Ascending aorta (tissue), 2 donors: ENCODE measurements around the gene CAMK2D. TPM values are rescaled to one million over a fixed set of nuclear protein-coding genes. Genes with fewer than 3 reads are reported as not detected.

Experiments
- DNase-seq, 2 donors: peaks; one replicate each; pipeline ENCODE4 v3.0.0-alpha.2; 2019; ENCODE audit warnings: low spot score in 2 of 2
- H3K27ac ChIP-seq, 2 donors: fragments of 200-600 bp; sonication (generic); one replicate each; pipeline ENCODE4 v1.5.1; 2016 to 2017; ENCODE audit warnings: mild to moderate bottlenecking in 1 of 2
- H3K27me3 ChIP-seq: fragments of 200-600 bp; sonication (generic); one replicate; pipeline ENCODE4 v1.5.1; 2017
- H3K36me3 ChIP-seq, 2 donors: fragments of 200-600 bp; sonication (generic); one replicate each; pipeline ENCODE4 v1.5.1; 2016
- H3K4me1 ChIP-seq, 2 donors: fragments of 200-600 bp; sonication (generic); one replicate each; pipeline ENCODE4 v1.5.1; 2016 to 2017; ENCODE audit warnings: mild to moderate bottlenecking in 1 of 2
- H3K4me3 ChIP-seq, 2 donors: fragments of 200-600 bp; sonication (generic); one replicate each; pipeline ENCODE4 v1.5.1; 2016 to 2017; ENCODE audit warnings: mild to moderate bottlenecking in 1 of 2
- H3K9me3 ChIP-seq, 2 donors: fragments of 200-600 bp; sonication (generic); one replicate each; pipeline ENCODE4 v1.5.1; 2016
- CTCF ChIP-seq, 3 experiments: fragments of 200-600 bp in 2 of 3; fragments of 450-650 bp in 1 of 3; sonication (generic) in 2 of 3; IDR thresholded peaks; one replicate each; pipeline ENCODE4 v1.5.1; 2016 to 2019; ENCODE audit warnings: antibody characterized with exemption in 3 of 3, mild to moderate bottlenecking in 1 of 3, moderate library complexity in 1 of 3
- intact Hi-C: fragments of 100-400 bp; cut with DNase I; formaldehyde crosslinking; loops from one replicate; pipeline ENCODE4 v1.15.1; 2023
- total RNA-seq: library from RNA; depleted of rRNA; stranded (reverse); fragments of >200 nt; gene quantifications from one replicate; pipeline ENCODE4 v1.1.0, GENCODE V29; 2016

Gene CAMK2D
- total RNA-seq, 1 donor from 2014 or later = 23.8 TPM

- intact Hi-C loops = loop anchor here (5.0 to 10.0 kb wide), 2 partner anchors 102 to 289 kb away; no protein-coding TSS in a partner anchor
- Histone ChIP-seq H3K36me3 (no peaks in the 10 kb centered on the region), H3K27ac (no peak overlapping the region), H3K4me3 (no peak overlapping the region), H3K27me3 (no peaks in the 10 kb centered on the region), H3K9me3 (no peaks in the 10 kb centered on the region), H3K4me1 (peaks cover 4% of the 10 kb centered on the region in 2 donors)
- TF ChIP-seq CTCF (IDR thresholded peaks at IDR 0.05) = no peak
- no peak for DNase-seq
Observed at GRCh38 chr4:113783289-113783688, 21.8 kb upstream of the CAMK2D start.

GRCh38 chr4:113781439-113782040 is 20.0 kb upstream of the CAMK2D start:
- H3K27ac ChIP-seq = no peak overlapping the region
- TF ChIP-seq CTCF (IDR thresholded peaks at IDR 0.05) = peak; percentile 28 to 65 (median 59)
- H3K9me3 ChIP-seq = no peaks in the 10 kb centered on the region
- H3K36me3 ChIP-seq = no peaks in the 10 kb centered on the region
- intact Hi-C loops = loop anchor here (5.0 to 10.0 kb wide), 2 partner anchors 103 to 291 kb away; no protein-coding TSS in a partner anchor
- H3K4me1 ChIP-seq = peaks cover 4% of the 10 kb centered on the region in 2 donors
- H3K4me3 ChIP-seq = no peak overlapping the region
- no peak for DNase-seq
- H3K27me3 ChIP-seq = no peaks in the 10 kb centered on the region

DNA sequence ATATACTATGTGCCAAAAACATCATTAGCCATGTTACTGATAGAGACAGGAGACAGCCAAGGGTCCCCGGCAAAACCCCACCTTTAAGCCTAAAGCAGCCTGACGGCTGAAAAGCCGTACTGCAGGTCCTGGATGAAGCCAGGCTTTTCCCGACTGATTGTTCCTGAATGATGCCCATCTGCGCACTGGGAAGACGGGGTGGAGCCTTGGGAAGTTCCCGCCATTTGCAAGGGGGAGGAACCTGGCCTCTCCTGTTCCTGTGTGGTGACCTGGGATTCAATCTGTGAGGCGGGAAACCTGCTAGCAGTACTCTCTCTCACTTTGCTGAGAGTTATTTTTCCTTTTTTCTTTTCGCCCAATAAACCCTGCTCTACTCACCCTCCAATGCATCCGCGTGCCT is 15.1 kb upstream of the CAMK2D start:
- H3K27me3 ChIP-seq = no peaks in the 10 kb centered on the region
- no peak for TF ChIP-seq CTCF (IDR thresholded peaks at IDR 0.05)
- DNase-seq = no peak
- no peaks in the 10 kb centered on the region for H3K36me3 ChIP-seq
- H3K4me1 ChIP-seq = no peaks in the 10 kb centered on the region
- H3K4me3 ChIP-seq = no peak overlapping the region
- intact Hi-C loops = loop anchor here (5.0 kb wide), 1 partner anchor 601 kb away; no protein-coding TSS in a partner anchor
- H3K27ac ChIP-seq = no peak overlapping the region
- H3K9me3 ChIP-seq = no peaks in the 10 kb centered on the region

GRCh38 chr4:113776016-113776415 is 14.5 kb upstream of the CAMK2D start:
- H3K36me3 ChIP-seq = no peaks in the 10 kb centered on the region
- no peak for TF ChIP-seq CTCF (IDR thresholded peaks at IDR 0.05)
- no peak overlapping the region for H3K4me3 ChIP-seq
- intact Hi-C loops = loop anchor here (5.0 kb wide), 1 partner anchor 601 kb away; no protein-coding TSS in a partner anchor
- DNase-seq = no peak
- no peaks in the 10 kb centered on the region for H3K4me1 ChIP-seq
- H3K27me3 ChIP-seq = no peaks in the 10 kb centered on the region
- no peaks in the 10 kb centered on the region for H3K9me3 ChIP-seq
- no peak overlapping the region for H3K27ac ChIP-seq

DNA sequence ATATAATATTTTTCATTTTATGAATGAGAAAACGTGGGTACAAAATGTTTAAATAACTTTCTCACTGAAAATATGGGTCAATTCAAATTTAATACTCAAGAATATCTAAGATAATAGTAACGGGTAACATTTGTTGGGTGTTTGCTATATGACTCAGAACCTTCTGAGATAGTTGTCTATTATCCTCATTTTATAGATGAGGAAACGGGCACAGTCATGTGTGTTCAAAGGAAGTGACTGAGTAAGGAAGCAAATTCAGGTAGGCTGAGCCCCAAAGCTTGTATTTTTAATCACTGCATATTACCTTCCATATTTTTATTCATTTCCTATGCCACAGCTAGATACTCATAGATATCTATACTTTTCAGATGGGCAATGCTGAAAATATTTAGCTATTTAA is 12.2 kb upstream of the CAMK2D start:
- Histone ChIP-seq H3K4me1 (no peaks in the 10 kb centered on the region), H3K9me3 (no peaks in the 10 kb centered on the region), H3K27me3 (no peaks in the 10 kb centered on the region), H3K4me3 (no peak overlapping the region), H3K36me3 (no peaks in the 10 kb centered on the region), H3K27ac (no peak overlapping the region)
- no peak for TF ChIP-seq CTCF (IDR thresholded peaks at IDR 0.05)
- DNase-seq = no peak
- intact Hi-C loops = no loop called here
